Hepatocyte (in vitro differentiated cells): ENCODE measurements around the gene GRID1.

Experiments
- EZH2 ChIP-seq: fragments of 200-600 bp; sonication (generic); IDR thresholded peaks from 2 replicates; pipeline ENCODE4 v1.6.1; 2016; ENCODE audit warnings: antibody characterized with exemption, mild to moderate bottlenecking, borderline replicate concordance
- TF ChIP-seq, protein P1 (sequence below): fragments of 200-600 bp; sonication (generic); IDR thresholded peaks from 2 replicates; pipeline ENCODE4 v1.5.1; 2016; ENCODE audit warnings: antibody characterized with exemption, mild to moderate bottlenecking; ENCODE audit not compliant: poor library complexity

DNA sequence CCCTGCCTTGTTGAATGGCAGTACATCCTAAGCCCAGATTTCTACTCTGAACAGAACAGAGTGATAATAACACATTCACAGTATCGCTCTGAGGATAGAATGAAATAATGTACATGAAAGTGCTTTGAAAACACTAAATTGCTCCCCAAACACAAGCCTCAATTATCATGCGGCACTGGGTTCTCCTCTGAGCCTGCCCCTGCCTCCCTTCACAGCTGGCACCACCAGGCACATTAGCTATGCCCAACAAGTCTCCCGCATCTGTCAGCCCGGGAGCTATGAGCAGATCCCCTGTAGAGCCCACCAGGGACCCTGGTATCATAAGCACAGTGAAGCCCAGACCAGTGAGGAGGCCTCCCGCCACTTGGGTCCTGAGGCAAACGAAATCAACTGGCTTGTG, 405.5 kb downstream of the GRID1 start:
- TF ChIP-seq, protein P1, sequence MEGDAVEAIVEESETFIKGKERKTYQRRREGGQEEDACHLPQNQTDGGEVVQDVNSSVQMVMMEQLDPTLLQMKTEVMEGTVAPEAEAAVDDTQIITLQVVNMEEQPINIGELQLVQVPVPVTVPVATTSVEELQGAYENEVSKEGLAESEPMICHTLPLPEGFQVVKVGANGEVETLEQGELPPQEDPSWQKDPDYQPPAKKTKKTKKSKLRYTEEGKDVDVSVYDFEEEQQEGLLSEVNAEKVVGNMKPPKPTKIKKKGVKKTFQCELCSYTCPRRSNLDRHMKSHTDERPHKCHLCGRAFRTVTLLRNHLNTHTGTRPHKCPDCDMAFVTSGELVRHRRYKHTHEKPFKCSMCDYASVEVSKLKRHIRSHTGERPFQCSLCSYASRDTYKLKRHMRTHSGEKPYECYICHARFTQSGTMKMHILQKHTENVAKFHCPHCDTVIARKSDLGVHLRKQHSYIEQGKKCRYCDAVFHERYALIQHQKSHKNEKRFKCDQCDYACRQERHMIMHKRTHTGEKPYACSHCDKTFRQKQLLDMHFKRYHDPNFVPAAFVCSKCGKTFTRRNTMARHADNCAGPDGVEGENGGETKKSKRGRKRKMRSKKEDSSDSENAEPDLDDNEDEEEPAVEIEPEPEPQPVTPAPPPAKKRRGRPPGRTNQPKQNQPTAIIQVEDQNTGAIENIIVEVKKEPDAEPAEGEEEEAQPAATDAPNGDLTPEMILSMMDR, result no peak
- no peak for TF ChIP-seq EZH2
